K562 (cell line): ENCODE data around the gene AGAP1. TPM values are rescaled to one million over a fixed set of nuclear protein-coding genes. Genes with fewer than 3 reads are reported as not detected.

Source experiments
- ATAC-seq: fragments of 200-7000 bp; cut with Tn5 transposase; 3 replicates; pipeline ENCODE4 v1.9.1; 2020; ENCODE audit warnings: moderate library complexity
- BruUV-seq: library from RNA; stranded (reverse); fragments of 400-500 nt; replicated peaks from 2 replicates; lab custom pipeline; 2021; lab: Mats Ljungman, UMichigan
- CTCF ChIA-PET: fragments of 300-600 bp; formaldehyde crosslinking; extraction: SDS; loops from one replicate; lab custom pipeline; 2021; ENCODE audit warnings: low intra/inter-chr PET ratio; lab: Yijun Ruan, JAX
- POLR2A ChIA-PET: fragments of 300-600, 350-650 bp; sonication (Branson Sonifier 250); formaldehyde crosslinking; extraction: SDS; loops from one replicate; lab custom pipeline; 2021; ENCODE audit warnings: antibody characterized with exemption, inconsistent platforms; lab: Yijun Ruan, JAX
- DNase-seq, 4 experiments: peaks; one replicate each; pipeline versions ENCODE4 v3.0.0 to v3.0.0-alpha.2; 2011 to 2018; ENCODE audit warnings: low spot score in 3 of 4, mixed read lengths in 3 of 4; ENCODE audit errors: extremely low read depth in 1 of 4
- FAIRE-seq: peaks from 2 replicates; lab custom pipeline; 2011; peaks lifted over from hg19 to GRCh38; lab: Jason Lieb, UNC
- H2AFZ ChIP-seq: 2 replicates; pipeline ENCODE4 v1.6.0; 2011; ENCODE audit warnings: low read depth, low read length, control low read depth, inconsistent platforms
- H3K27ac ChIP-seq: fragments of 200-600 bp; 3 replicates; pipeline ENCODE4 v1.8.0; 2011; ENCODE audit warnings: low read depth, mild to moderate bottlenecking, control low read depth, inconsistent platforms, low read length, moderate library complexity, mixed read lengths; ENCODE audit errors: extremely low read depth
- H3K27me3 ChIP-seq, 2 experiments: fragments of 300-600 bp in 1 of 2; 2 replicates in 1 of 2; 3 replicates in 1 of 2; pipeline versions ENCODE4 v1.6.0 to v1.8.0; 2011; ENCODE audit warnings: inconsistent platforms in 2 of 2, low read length in 2 of 2, mild to moderate bottlenecking in 1 of 2, mixed read lengths in 1 of 2, moderate library complexity in 1 of 2; ENCODE audit not compliant: control insufficient read depth in 2 of 2, insufficient read depth in 2 of 2
- H3K36me3 ChIP-seq: fragments of 300-600 bp; 3 replicates; pipeline ENCODE4 v1.8.0; 2011; ENCODE audit warnings: mild to moderate bottlenecking, low read length, inconsistent platforms; ENCODE audit not compliant: control insufficient read depth, insufficient read depth
- H3K4me1 ChIP-seq, 2 experiments: fragments of 200-600 bp in 1 of 2; replicated peaks in 1 of 2; 2 replicates in 1 of 2; 3 replicates in 1 of 2; pipeline versions ENCODE4 v1.5.1 to v1.8.0; 2011; ENCODE audit warnings: inconsistent platforms in 2 of 2, low read length in 2 of 2, mild to moderate bottlenecking in 1 of 2, mixed read lengths in 1 of 2, moderate library complexity in 1 of 2; ENCODE audit not compliant: control insufficient read depth in 2 of 2, insufficient read depth in 2 of 2
- H3K4me2 ChIP-seq: 2 replicates; pipeline ENCODE4 v1.6.1; 2011; ENCODE audit warnings: low read length, control low read depth, inconsistent platforms, mixed read lengths; ENCODE audit not compliant: insufficient read depth
- H3K4me3 ChIP-seq: fragments of 200-600 bp; sonication (generic), shearing (Covaris generic); 2 replicates; pipeline ENCODE4 v1.5.1; 2016; ENCODE audit warnings: control low read depth, inconsistent platforms
- H3K79me2 ChIP-seq: fragments of 200-600 bp; 3 replicates; pipeline ENCODE4 v1.8.0; 2011; ENCODE audit warnings: low read length, inconsistent platforms; ENCODE audit not compliant: control insufficient read depth, insufficient read depth
- H3K9ac ChIP-seq, 2 experiments: 2 replicates each; pipeline versions ENCODE4 v1.6.0 to v1.6.1; 2011; ENCODE audit warnings: low read depth in 2 of 2, low read length in 2 of 2, control low read depth in 1 of 2, inconsistent platforms in 1 of 2, mild to moderate bottlenecking in 1 of 2, mixed read lengths in 1 of 2; ENCODE audit not compliant: insufficient read depth in 1 of 2
- H3K9me1 ChIP-seq: one replicate; pipeline ENCODE4 v1.6.0; 2011; ENCODE audit warnings: inconsistent platforms, mild to moderate bottlenecking, low read length, moderate library complexity; ENCODE audit not compliant: control insufficient read depth, insufficient read depth
- H3K9me3 ChIP-seq: replicated peaks from 2 replicates; pipeline ENCODE4 v1.5.1; 2011; ENCODE audit warnings: low read depth, low read length, inconsistent platforms; ENCODE audit not compliant: control insufficient read depth, insufficient read depth
- H4K20me1 ChIP-seq: replicated peaks from 2 replicates; pipeline ENCODE4 v1.6.1; 2011; ENCODE audit warnings: low read length, inconsistent platforms, mixed read lengths; ENCODE audit not compliant: control insufficient read depth, insufficient read depth
- ATF1 ChIP-seq, 2 experiments: fragments of 450-650 bp in 1 of 2; IDR thresholded peaks; 2 replicates each; pipeline ENCODE4 v1.6.1; 2016; ENCODE audit warnings: missing compliant biosample characterization in 1 of 2, missing genetic modification characterization in 1 of 2
- BCOR ChIP-seq: fragments of 450-650 bp; IDR thresholded peaks from 2 replicates; pipeline ENCODE4 v1.6.1; 2016
- EHMT2 ChIP-seq: fragments of 450-650 bp; IDR thresholded peaks from 2 replicates; pipeline ENCODE4 v1.6.1; 2018; ENCODE audit warnings: antibody characterized with exemption
- EZH2 ChIP-seq: IDR thresholded peaks from 2 replicates; pipeline ENCODE4 v1.6.1; 2012; ENCODE audit warnings: low read depth, mild to moderate bottlenecking, inconsistent platforms, low read length, borderline replicate concordance
- HMGN3 ChIP-seq: IDR thresholded peaks from 2 replicates; pipeline ENCODE4 v1.6.1; 2011; ENCODE audit warnings: borderline replicate concordance, low read depth, mild to moderate bottlenecking, mixed read lengths, low read length; ENCODE audit not compliant: insufficient read length; ENCODE audit errors: extremely low read depth
- MECOM ChIP-seq: fragments of 250-450 bp; sonication (Bioruptor Pico); IDR thresholded peaks from 2 replicates; pipeline ENCODE4 v1.8.0; 2022; ENCODE audit warnings: inconsistent platforms
- SIRT6 ChIP-seq: IDR thresholded peaks from one replicate; pipeline ENCODE4 v1.6.1; 2012; ENCODE audit warnings: low read depth, mild to moderate bottlenecking, control low read depth, inconsistent platforms, low read length, moderate library complexity
- SRSF7 ChIP-seq: fragments of 200-400 bp; formaldehyde crosslinking; optimal IDR thresholded peaks from 2 replicates; pipeline ENCODE3; 2017; ENCODE audit warnings: mild to moderate bottlenecking, low read depth, low read length
- TFAM ChIP-seq: fragments of 250-450 bp; sonication (Bioruptor Pico); conservative IDR thresholded peaks from 2 replicates; pipeline ENCODE4 v1.5.0; 2021; ENCODE audit warnings: mild to moderate bottlenecking, moderate library complexity
- ZEB2 ChIP-seq: fragments of 450-650 bp; IDR thresholded peaks from 2 replicates; pipeline ENCODE4 v1.6.1; 2016
- ZNF140 ChIP-seq: fragments of 250-450 bp; sonication (Bioruptor Pico); IDR thresholded peaks from 2 replicates; pipeline ENCODE4 v1.8.0; 2021; ENCODE audit warnings: moderate library complexity, mild to moderate bottlenecking, inconsistent platforms
- ZNF217 ChIP-seq: sonication (generic); formaldehyde crosslinking; IDR thresholded peaks from 2 replicates; pipeline ENCODE4 v1.8.0; 2022; ENCODE audit warnings: mild to moderate bottlenecking, missing genetic modification reagents
- ZNF24 ChIP-seq: fragments of 450-650 bp; IDR thresholded peaks from 2 replicates; pipeline ENCODE4 v1.6.1; 2016
- ZNF785 ChIP-seq: fragments of 250-450 bp; sonication (Bioruptor Pico); IDR thresholded peaks from 2 replicates; pipeline ENCODE4 v1.4.0; 2020; ENCODE audit warnings: mild to moderate bottlenecking
- WGBS: fragments of 100-300 bp; shearing (Covaris generic); methylation state at CpG from one replicate; pipeline ENCODE4 v1.1.6; 2016; ENCODE audit warnings: low coverage, mixed read lengths; ENCODE audit not compliant: insufficient coverage; ENCODE audit errors: missing lambda C conversion rate; 5-methylcytosine and 5-hydroxymethylcytosine counted together
- in situ Hi-C: fragments of 300-500 bp; cut with MboI; formaldehyde crosslinking; loops from 4 replicates; pipeline ENCODE4 v1.15.0; 2018; ENCODE audit warnings: inconsistent platforms, mixed read lengths
- intact Hi-C: fragments of 100-400 bp; cut with micrococcal nuclease; formaldehyde crosslinking; loops from 2 replicates; pipeline ENCODE4 v1.14.2; 2022
- polyA plus RNA-seq, 8 experiments: library from polyadenylated mRNA; depleted of rRNA in 4 of 8; stranded (reverse) in 5 of 8; unstranded in 3 of 8; fragments of >200 nt; fragmentation: Nextera tagmentation in 2 of 8; fragmentation: Illumina TruSeq in 1 of 8; extraction: Ambion mirVana in 2 of 8; extraction: Trizol in 1 of 8; gene quantifications; 2 replicates each; pipeline versions ENCODE4 v1.2.1 to v1.2.3, GENCODE V29; 2011 to 2014; ENCODE audit warnings: inconsistent platforms in 1 of 8, missing spikeins in 1 of 8
- total RNA-seq, 7 experiments: library from RNA; depleted of rRNA in 6 of 7; stranded (reverse); fragments of >200 nt in 6 of 7; fragmentation: Illumina TruSeq in 2 of 7; extraction: Trizol in 2 of 7; gene quantifications; 2 replicates each; pipeline versions ENCODE4 v1.2.1 to v1.2.3, GENCODE V29; 2011 to 2021; ENCODE audit warnings: low replicate concordance in 1 of 7
- TF ChIP-seq, protein P1 (sequence below): IDR thresholded peaks from 2 replicates; pipeline ENCODE4 v1.6.1; 2014; ENCODE audit warnings: antibody characterized with exemption
- TF ChIP-seq, protein P2 (sequence below): fragments of 200-800 bp; sonication (Bioruptor generic); IDR thresholded peaks from 2 replicates; pipeline ENCODE4 v1.6.1; 2017; ENCODE audit warnings: missing genetic modification characterization, missing compliant biosample characterization
- TF ChIP-seq, protein P3 (sequence below), 2 experiments: fragments of 450-650 bp in 1 of 2; sonication (generic) in 1 of 2; formaldehyde crosslinking; conservative IDR thresholded peaks; 2 replicates each; pipeline versions ENCODE4 v1.4.0 to v1.8.1; 2020 to 2022; ENCODE audit warnings: mild to moderate bottlenecking in 1 of 2, missing genetic modification reagents in 1 of 2
- TF ChIP-seq, protein P4 (sequence below): sonication (generic); formaldehyde crosslinking; IDR thresholded peaks from 2 replicates; pipeline ENCODE4 v1.9.0; 2022; ENCODE audit warnings: mild to moderate bottlenecking, missing genetic modification reagents

AGAP1 gene
- total and polyA plus RNA-seq, 9 of the 15 experiments (the other 6 are each of a cell fraction or from before 2014, with no cell fraction given) = 1.3 to 24.0 (median 10.6) TPM

DNA sequence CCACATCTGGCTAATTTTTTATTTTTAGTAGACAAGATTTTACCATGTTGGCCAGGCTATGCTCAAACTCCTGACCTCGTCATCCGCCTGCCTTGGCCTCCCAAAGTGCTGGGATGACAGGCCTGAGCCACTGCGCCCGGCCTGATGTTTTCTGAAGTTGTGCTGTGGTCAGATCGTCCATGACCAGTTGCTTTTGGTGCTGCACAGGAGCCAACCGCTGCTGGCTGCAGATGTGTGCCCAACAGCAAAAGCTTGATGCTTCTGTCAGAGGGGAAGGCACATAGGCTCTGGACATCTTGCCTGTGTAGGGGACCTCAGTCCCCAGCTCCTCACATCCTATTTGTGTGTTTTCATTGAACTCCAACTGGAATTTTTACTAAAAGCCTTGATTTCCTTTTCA is 218.3 kb downstream of the AGAP1 start:
- peaks cover 5% of the 10 kb centered on the region; the same call in 1 of the 3 replicates for H3K79me2 ChIP-seq
- no peak overlapping the region for H2AFZ ChIP-seq
- ATAC-seq (no peak), FAIRE-seq (no peak), DNase-seq (no peak)
- peaks cover 3% of the 10 kb centered on the region for H3K9me1 ChIP-seq
- no peaks in the 10 kb centered on the region for H3K27me3 ChIP-seq
- H3K36me3 ChIP-seq = peaks cover 13% of the 10 kb centered on the region; the same call in 2 of the 3 replicates
- no peak overlapping the region for H3K27ac ChIP-seq
- peaks cover 0 to 4% of the 10 kb centered on the region in 2 experiments; a peak in 2 of 5 replicates for H3K4me1 ChIP-seq
- no peak overlapping the region for H3K9ac ChIP-seq
- H4K20me1 ChIP-seq = peaks cover 5% of the 10 kb centered on the region; the same call in 1 of the 2 replicates
- ChIA-PET CTCF (no interaction called here), POLR2A (no interaction called here)
- H3K4me3 ChIP-seq = no peak overlapping the region
- no peaks in the 10 kb centered on the region for H3K9me3 ChIP-seq
- in situ Hi-C loops = no loop called here
- intact Hi-C loops = no loop called here
- TF ChIP-seq ATF1 (CRISPR knock-in tag; IDR thresholded peaks at IDR 0.05) (no peak), ATF1 (tag; IDR thresholded peaks at IDR 0.05) (no peak), ZEB2 (no peak), MECOM (CRISPR knock-in tag) (no peak), SRSF7 (no peak), HMGN3 (no peak), TFAM (CRISPR knock-in tag) (no peak), EHMT2 (no peak), ZNF785 (CRISPR knock-in tag) (no peak), EZH2 (no peak), ZNF140 (CRISPR knock-in tag) (no peak), ZNF24 (no peak), ZNF217 (CRISPR knock-in tag) (no peak), SIRT6 (no peak), BCOR (no peak)
- TF ChIP-seq, protein P1, sequence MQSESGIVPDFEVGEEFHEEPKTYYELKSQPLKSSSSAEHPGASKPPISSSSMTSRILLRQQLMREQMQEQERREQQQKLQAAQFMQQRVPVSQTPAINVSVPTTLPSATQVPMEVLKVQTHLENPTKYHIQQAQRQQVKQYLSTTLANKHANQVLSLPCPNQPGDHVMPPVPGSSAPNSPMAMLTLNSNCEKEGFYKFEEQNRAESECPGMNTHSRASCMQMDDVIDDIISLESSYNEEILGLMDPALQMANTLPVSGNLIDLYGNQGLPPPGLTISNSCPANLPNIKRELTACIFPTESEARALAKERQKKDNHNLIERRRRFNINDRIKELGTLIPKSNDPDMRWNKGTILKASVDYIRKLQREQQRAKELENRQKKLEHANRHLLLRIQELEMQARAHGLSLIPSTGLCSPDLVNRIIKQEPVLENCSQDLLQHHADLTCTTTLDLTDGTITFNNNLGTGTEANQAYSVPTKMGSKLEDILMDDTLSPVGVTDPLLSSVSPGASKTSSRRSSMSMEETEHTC = no peak
- TF ChIP-seq, protein P2, sequence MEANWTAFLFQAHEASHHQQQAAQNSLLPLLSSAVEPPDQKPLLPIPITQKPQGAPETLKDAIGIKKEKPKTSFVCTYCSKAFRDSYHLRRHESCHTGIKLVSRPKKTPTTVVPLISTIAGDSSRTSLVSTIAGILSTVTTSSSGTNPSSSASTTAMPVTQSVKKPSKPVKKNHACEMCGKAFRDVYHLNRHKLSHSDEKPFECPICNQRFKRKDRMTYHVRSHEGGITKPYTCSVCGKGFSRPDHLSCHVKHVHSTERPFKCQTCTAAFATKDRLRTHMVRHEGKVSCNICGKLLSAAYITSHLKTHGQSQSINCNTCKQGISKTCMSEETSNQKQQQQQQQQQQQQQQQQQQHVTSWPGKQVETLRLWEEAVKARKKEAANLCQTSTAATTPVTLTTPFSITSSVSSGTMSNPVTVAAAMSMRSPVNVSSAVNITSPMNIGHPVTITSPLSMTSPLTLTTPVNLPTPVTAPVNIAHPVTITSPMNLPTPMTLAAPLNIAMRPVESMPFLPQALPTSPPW (CRISPR knock-in tag) = no peak
- TF ChIP-seq, protein P3, sequence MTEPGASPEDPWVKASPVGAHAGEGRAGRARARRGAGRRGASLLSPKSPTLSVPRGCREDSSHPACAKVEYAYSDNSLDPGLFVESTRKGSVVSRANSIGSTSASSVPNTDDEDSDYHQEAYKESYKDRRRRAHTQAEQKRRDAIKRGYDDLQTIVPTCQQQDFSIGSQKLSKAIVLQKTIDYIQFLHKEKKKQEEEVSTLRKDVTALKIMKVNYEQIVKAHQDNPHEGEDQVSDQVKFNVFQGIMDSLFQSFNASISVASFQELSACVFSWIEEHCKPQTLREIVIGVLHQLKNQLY (CRISPR knock-in tag; conservative IDR thresholded peaks at IDR 0.05) = no peak
- TF ChIP-seq, protein P4, sequence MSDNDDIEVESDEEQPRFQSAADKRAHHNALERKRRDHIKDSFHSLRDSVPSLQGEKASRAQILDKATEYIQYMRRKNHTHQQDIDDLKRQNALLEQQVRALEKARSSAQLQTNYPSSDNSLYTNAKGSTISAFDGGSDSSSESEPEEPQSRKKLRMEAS (CRISPR knock-in tag) = no peak
- 80% methylated on average over 2 of the region's 6 CpGs for WGBS
- no peak overlapping the region for H3K4me2 ChIP-seq
- no TSS peak for BruUV-seq
